ENCODE measurements around the gene EEF2.
"Not testable (repeated sequence)": the region's sequence is repeated elsewhere in the genome, so short reads cannot be mapped to it uniquely, and the experiment has no call there.

The EEF2 gene

DNA sequence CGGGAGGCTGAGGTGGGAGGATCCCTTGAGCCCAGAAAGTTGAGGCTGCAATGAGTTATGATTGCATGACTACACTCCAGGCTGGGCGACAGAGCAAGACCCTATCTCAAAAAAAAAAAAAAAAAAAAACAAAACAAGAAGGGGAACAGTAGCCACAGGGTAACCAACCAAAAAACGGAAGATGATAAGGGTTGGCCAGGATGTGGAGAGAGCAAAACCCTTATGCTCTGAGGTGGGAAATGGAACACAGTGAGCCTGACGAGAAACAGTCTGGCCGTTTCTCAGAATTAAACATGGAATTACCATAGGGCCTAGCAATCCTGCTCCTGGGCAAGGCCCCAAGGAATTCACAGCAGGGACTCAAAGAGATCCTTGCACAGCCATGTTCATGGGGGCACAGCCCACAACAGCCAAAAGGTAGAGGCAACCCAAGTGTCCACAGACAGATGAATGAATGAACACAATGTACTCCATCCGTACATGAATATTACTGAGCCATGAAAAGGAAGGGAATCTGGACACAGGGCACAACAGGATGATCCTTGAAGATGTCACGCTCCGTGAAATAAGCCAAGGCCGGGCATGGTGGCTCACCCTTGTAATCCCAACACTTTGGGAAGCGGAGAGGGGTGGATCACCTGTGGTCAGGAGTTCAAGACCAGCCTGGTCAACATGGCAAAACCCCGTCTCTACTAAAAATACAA lies 41.1 kb downstream of the EEF2 start:
- DNase-seq (ENCODE audit: low spot score): no peak

DNA sequence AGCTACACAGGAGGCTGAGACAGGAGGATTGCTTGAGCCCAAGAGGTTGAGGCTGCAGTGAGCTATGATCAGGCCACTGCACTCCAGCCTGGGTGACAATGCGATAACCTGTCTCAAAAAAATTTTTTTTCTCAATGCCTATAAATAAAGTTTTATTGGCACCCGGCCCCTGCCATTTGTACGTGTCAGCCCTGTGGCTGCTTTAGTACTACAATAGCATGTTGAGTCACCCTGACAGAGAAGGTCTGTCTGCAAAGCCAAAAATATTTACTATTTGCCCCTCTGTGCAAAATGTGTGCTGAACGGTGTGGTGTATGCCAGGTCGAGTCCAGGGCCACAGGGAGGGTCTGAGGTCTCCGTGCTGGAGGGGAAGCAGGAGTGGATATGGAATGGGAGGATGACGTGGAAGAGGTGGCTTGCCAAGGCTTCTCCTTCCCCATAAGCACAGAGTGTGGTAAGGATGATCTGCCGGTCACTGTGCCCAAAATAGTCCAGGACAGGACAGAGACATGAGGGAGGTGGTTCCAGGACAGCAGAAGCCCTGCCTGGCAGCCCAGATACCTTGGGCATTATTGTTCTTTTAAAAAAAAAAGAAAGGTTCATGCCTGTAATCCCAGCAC lies 42.4 kb downstream of the EEF2 start:
- DNase-seq (ENCODE audit: low spot score): no peak

DNA sequence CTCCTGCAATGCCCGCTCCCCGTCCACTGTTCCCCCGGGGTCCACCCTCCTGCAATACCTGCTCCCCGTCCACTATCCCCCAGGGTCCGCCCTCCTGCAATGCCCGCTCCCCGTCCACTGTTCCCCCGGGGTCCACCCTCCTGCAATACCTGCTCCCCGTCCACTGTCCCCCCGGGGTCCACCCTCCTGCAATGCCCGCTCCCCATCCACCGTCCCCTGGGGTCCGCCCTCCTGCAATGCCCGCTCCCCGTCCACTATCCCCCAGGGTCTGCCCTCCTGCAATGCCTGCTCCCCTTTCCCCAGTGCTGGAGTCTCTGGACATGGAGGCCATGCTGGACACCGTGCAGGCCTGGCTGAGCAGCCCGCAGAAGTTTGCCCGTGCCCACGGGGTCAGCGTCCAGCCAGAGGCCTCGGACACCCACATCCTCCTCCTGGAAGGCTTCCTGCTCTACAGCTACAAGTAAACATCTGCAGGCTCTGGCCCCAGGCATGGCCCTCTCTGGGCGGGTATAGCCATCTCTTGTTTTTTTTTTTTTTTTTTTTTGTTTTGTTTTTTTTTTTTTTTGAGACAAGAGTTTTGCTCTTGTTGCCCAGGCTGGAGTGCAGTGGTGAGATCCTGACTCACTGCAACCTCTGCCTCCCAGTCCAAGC lies 46.8 kb downstream of the EEF2 start:
- not testable (repeated sequence) for DNase-seq (ENCODE audit: low spot score)

DNA sequence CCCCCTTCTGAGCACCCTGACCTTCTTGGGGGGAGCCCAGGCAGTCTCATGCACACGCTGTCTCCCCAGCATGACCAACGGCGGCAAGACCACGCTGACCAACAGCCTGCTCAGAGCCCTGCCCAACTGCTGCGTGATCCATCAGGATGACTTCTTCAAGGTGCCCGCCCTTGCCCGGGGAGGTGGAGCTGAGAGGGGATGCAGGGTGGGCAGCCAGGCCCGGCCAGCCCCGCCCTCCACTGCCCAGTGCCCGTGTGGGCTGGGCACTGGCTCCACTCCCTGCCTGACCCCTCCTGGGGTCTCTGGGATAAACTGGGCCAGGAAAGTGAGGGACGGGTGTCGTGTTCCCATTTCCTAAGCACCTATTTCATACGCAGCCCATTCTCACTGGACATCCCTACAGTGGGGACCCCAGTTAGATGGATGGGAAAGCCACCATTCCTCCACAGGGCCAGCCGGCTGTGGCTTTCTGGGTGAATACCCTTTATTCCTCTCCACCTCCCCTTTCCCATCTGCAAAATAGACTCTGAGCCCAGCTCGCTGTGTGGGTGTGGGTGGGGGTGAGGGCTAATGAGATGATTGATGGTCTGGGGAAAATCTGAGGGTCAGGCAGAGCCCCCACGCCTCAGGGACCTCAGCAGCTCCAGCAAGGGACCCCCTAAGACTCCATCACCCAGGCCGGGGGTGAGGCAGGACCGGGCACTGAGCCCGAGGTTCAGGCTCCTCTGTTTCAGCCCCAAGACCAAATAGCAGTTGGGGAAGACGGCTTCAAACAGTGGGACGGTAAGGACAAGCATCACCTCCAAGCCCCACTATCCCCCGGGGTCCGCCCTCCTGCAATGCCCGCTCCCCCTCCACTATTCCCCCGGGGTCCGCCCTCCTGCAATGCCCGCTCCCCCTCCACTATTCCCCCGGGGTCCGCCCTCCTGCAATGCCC lies 48.5 kb downstream of the EEF2 start:
- no peak for DNase-seq (ENCODE audit: low spot score)

DNA sequence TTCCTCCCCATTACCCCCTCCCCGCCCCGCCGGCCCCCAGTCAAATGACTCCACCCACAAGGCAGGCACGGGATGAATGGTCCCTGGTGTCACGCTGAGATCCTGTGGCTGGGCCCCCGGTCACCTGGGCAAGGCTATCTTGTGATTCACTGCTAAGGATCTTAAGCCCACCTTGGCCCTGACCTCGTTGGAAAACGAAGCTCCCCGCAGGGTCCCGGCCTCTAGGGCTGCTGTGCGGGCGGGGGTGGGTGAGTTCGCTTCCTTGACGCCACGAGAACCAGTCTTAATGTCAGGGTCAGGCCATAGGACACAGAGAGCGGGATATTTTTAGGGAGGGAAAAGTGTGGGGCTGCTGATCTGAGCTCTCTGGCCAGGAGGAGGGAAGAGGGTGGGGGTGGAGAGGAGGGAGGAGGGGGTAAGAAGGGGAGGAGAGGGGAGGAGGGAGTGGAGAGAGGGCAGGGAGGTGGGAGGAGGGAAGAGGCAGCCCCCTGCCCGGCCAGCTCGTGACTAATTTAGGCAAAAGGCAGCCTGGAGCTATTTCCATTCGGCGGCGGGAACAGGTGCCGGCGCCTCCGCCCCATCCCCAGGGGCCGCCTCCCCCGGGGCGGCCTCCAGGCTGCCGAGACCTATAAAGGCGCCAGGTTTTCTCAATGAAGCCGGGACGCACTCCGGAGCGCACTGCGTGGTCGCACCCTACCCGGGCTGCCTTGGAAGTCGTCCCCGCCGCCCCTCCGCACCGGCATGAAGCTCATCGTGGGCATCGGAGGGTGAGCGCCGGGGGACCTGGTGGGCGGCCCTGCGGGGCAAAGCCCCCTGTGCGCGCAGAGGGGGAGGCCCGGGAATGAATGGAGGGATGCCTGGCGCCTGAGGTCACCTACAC lies 52.1 kb downstream of the EEF2 start, which contains the start of gene NMRK2:
TSS of gene NMRK2 (plus strand) at position 139 of the 880 bp plus-strand sequence. CDS start at position 742, 603 bp downstream.
- DNase-seq (ENCODE audit: low spot score): no peak

DNA sequence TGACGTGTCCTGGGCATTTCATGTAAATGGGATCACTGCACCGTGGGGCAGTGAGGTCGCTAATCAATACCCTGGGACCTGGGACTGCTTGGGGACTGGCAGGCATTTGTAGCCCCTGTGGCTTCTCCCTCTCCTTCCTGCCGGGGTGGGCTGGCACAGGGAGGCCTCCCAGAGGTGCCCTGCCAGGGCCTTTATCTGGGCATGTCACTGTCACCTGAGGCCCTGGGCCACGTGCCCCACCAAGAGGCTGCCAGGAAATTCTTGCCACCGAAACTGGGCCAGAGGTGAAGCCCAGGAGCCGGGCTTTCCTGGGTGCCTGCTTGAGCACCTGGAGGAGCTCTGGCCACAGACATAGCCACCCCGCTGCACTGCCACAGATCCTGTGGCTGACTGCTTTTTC lies 54.2 kb downstream of the EEF2 start:
- no peak for DNase-seq (ENCODE audit: low spot score)
